Adrenal gland (tissue), 5 donors: ENCODE measurements around the gene RHOBTB3.

Experiments
- CTCF ChIP-seq, 6 experiments: fragments of 450-650 bp in 4 of 6; fragments of 200-600 bp in 2 of 6; sonication (generic) in 1 of 6; IDR thresholded peaks; 1 replicate in 5 of 6; 2 replicates in 1 of 6; pipeline versions ENCODE4 v1.5.1 to v1.8.0; 2016 to 2021; ENCODE audit warnings: antibody characterized with exemption in 6 of 6, mild to moderate bottlenecking in 2 of 6, moderate library complexity in 1 of 6
- POLR2A ChIP-seq, 2 donors: fragments of 450-650 bp; IDR thresholded peaks; one replicate each; pipeline ENCODE4 v1.6.1; 2017; ENCODE audit warnings: antibody characterized with exemption in 2 of 2, mild to moderate bottlenecking in 2 of 2, moderate library complexity in 1 of 2
- donor health status: DM: no; HTN: no; CAD: no.

- TF ChIP-seq CTCF (IDR thresholded peaks at IDR 0.05), result no peak
- no peak for TF ChIP-seq POLR2A (IDR thresholded peaks at IDR 0.05)
Observed at GRCh38 chr5:95780597-95780996, 49.5 kb downstream of the RHOBTB3 start.
